ENCODE results near the gene TULP1.

TULP1 gene

GRCh38 chr6:35461270-35461669 is 51.4 kb downstream of the TULP1 start:
- H3K9me3 ChIP-seq (ENCODE audit: insufficient read depth, low read length): no peaks in the 10 kb centered on the region
- no peaks in the 10 kb centered on the region for H3K79me2 ChIP-seq (ENCODE audit: insufficient read depth, low read length)
- H4K20me1 ChIP-seq (ENCODE audit: low read depth, low read length): no peaks in the 10 kb centered on the region
- H3K27me3 ChIP-seq (ENCODE audit: low read length): no peaks in the 10 kb centered on the region
- H3K27ac ChIP-seq (ENCODE audit: low read depth, low read length): no peak overlapping the region
- no peaks in the 10 kb centered on the region for H3K9me2 ChIP-seq (replicated peaks; ENCODE audit: insufficient read depth, low read length)
- no peaks in the 10 kb centered on the region for H3F3A ChIP-seq (ENCODE audit: insufficient read depth)
- H3K4me3 ChIP-seq (ENCODE audit: insufficient read depth, low read length, poor library complexity, severe bottlenecking): no peak overlapping the region
- H3K36me3 ChIP-seq (ENCODE audit: low read length): no peaks in the 10 kb centered on the region
- TF ChIP-seq CTCF (IDR thresholded peaks at IDR 0.05; ENCODE audit: insufficient read depth, low read length, poor library complexity, severe bottlenecking) (no peak), EZH2phosphoT487 (conservative IDR thresholded peaks at IDR 0.05; ENCODE audit: low read length) (no peak)
- H3K9ac ChIP-seq (ENCODE audit: low read length): no peak overlapping the region
- H2AFZ ChIP-seq (ENCODE audit: low read depth, low read length, severe bottlenecking): no peak overlapping the region
- H3K4me2 ChIP-seq (ENCODE audit: low read depth, low read length, poor library complexity, severe bottlenecking): no peak overlapping the region

- H3K4me2 ChIP-seq (ENCODE audit: low read depth, low read length, poor library complexity, severe bottlenecking): no peak overlapping the region
- H3K27me3 ChIP-seq (ENCODE audit: low read length): no peaks in the 10 kb centered on the region
- H3K4me3 ChIP-seq (ENCODE audit: insufficient read depth, low read length, poor library complexity, severe bottlenecking): no peak overlapping the region
- no peak overlapping the region for H3K9ac ChIP-seq (ENCODE audit: low read length)
- H3K27ac ChIP-seq (ENCODE audit: low read depth, low read length): no peak overlapping the region
- TF ChIP-seq EZH2phosphoT487 (conservative IDR thresholded peaks at IDR 0.05; ENCODE audit: low read length) (no peak), CTCF (IDR thresholded peaks at IDR 0.05; ENCODE audit: insufficient read depth, low read length, poor library complexity, severe bottlenecking) (no peak)
- H3K9me3 ChIP-seq (ENCODE audit: insufficient read depth, low read length): no peaks in the 10 kb centered on the region
- no peaks in the 10 kb centered on the region for H3K36me3 ChIP-seq (ENCODE audit: low read length)
- H3F3A ChIP-seq (ENCODE audit: insufficient read depth): peaks cover 5% of the 10 kb centered on the region; the same call in 1 of the 2 replicates
- H3K9me2 ChIP-seq (replicated peaks; ENCODE audit: insufficient read depth, low read length): no peaks in the 10 kb centered on the region
- H3K79me2 ChIP-seq (ENCODE audit: insufficient read depth, low read length): peaks cover 5% of the 10 kb centered on the region; the same call in 1 of the 2 replicates
- 0 out of 2 replicates have a peak, but pooled peaks cover 7% of the 10 kb centered on the region for H4K20me1 ChIP-seq (ENCODE audit: low read depth, low read length)
- no peak overlapping the region for H2AFZ ChIP-seq (ENCODE audit: low read depth, low read length, severe bottlenecking)
These were observed 54.8 kb downstream of the TULP1 start for GRCh38 chr6:35457907-35458306.

DNA sequence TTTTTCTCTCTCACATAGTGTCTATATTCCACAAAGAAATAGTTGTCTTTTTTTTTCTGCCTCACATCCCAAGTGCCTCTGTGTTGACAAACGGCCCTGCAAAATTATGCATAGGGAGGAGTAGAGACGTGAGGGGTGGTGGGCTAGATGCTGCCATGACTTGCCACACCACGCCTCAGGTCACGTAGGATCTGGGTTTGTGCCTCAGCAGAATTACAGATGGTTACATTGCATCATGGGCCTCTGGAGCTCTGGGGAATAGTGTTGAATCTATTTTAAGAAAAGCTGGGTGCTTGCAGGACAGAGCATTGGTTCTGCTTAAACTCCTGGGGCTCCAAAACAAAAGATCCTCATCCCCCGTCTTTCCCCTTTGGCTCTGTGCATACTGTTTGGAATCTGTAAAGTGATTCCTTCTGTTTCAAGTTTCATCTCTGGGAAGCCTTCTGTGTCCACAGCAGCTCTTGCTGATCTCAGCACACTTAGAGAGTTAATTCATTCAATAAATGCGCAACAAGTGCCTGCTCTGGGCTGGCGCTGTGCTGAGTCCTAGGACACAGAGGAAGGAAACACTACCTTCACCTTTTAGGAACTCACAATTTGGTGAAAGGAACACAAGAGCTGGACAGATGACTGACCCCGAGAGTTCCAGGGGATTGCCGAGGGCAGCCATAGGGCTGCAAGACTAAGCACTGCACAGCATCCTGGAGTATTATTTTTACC is 58.1 kb downstream of the TULP1 start:
- no peaks in the 10 kb centered on the region for H3K36me3 ChIP-seq (ENCODE audit: low read length)
- 0 out of 2 replicates have a peak, but pooled peaks cover 7% of the 10 kb centered on the region for H4K20me1 ChIP-seq (ENCODE audit: low read depth, low read length)
- H3K4me3 ChIP-seq (ENCODE audit: insufficient read depth, low read length, poor library complexity, severe bottlenecking): no peak overlapping the region
- H3K9me2 ChIP-seq (replicated peaks; ENCODE audit: insufficient read depth, low read length): no peaks in the 10 kb centered on the region
- H3K27ac ChIP-seq (ENCODE audit: low read depth, low read length): no peak overlapping the region
- no peak overlapping the region for H2AFZ ChIP-seq (ENCODE audit: low read depth, low read length, severe bottlenecking)
- H3K4me2 ChIP-seq (ENCODE audit: low read depth, low read length, poor library complexity, severe bottlenecking): no peak overlapping the region
- no peak overlapping the region for H3K9ac ChIP-seq (ENCODE audit: low read length)
- H3F3A ChIP-seq (ENCODE audit: insufficient read depth): peaks cover 9% of the 10 kb centered on the region; the same call in 1 of the 2 replicates
- H3K9me3 ChIP-seq (ENCODE audit: insufficient read depth, low read length): no peaks in the 10 kb centered on the region
- H3K27me3 ChIP-seq (ENCODE audit: low read length): no peaks in the 10 kb centered on the region
- TF ChIP-seq CTCF (IDR thresholded peaks at IDR 0.05; ENCODE audit: insufficient read depth, low read length, poor library complexity, severe bottlenecking): no peak
- TF ChIP-seq EZH2phosphoT487 (conservative IDR thresholded peaks at IDR 0.05; ENCODE audit: low read length): no peak
- H3K79me2 ChIP-seq (ENCODE audit: insufficient read depth, low read length): peaks cover 6% of the 10 kb centered on the region; the same call in 1 of the 2 replicates

Data from SU-DHL-6 (cell line).